VCaP (cell line): Measurements from ENCODE around the gene CDK2AP2.
A peak's percentile ranks its signal among the peaks of the same experiment; 100 is the strongest.

Experiments
- H3K27ac ChIP-seq: fragments of 450-650 bp; 2 replicates; pipeline ENCODE4 v1.5.1; 2017
- CTCF ChIP-seq: fragments of 450-650 bp; conservative IDR thresholded peaks from 2 replicates; pipeline ENCODE4 v1.5.1; 2017; ENCODE audit warnings: mild to moderate bottlenecking, moderate library complexity

The CDK2AP2 gene

GRCh38 chr11:67506426-67507051 is 1.4 kb downstream of the CDK2AP2 start:
- TF ChIP-seq CTCF: no peak; the same call in 1 of the 2 replicates
- H3K27ac ChIP-seq: peak overlapping the region; percentile 93

- peak overlapping the region; percentile 93 for H3K27ac ChIP-seq
- TF ChIP-seq CTCF: peak; percentile 100
Observed at GRCh38 chr11:67505605-67506396, 2.2 kb downstream of the CDK2AP2 start.

- no peak for TF ChIP-seq CTCF
Observed at GRCh38 chr11:67504950-67505581, 2.9 kb downstream of the CDK2AP2 start, which contains the start of gene PITPNM1. TSS of gene PITPNM1 (minus strand) at chr11:67505363. CDS start at chr11:67504180, 1,183 bp downstream.

GRCh38 chr11:67504005-67504949 is 3.7 kb downstream of the CDK2AP2 start:
- TF ChIP-seq CTCF: no peak
- peak overlapping the region; percentile 93 for H3K27ac ChIP-seq

More at GRCh38 chr11:67504950-67505581, 2.9 kb downstream of the CDK2AP2 start, which contains the start of gene PITPNM1:
- peak within 1 kb of the TSS; percentile 93 for H3K27ac ChIP-seq

GRCh38 chr11:67503119-67504004 is 4.6 kb downstream of the CDK2AP2 start:
- H3K27ac ChIP-seq: peak overlapping the region; percentile 93; the same call in 1 of the 2 replicates

More at GRCh38 chr11:67503119-67504004, 4.6 kb downstream of the CDK2AP2 start:
- no peak for TF ChIP-seq CTCF
